Globus pallidus (tissue), 1 donor: ENCODE data around the gene CBFA2T2.
"Not testable (repeated sequence)": the region's sequence is repeated elsewhere in the genome, so short reads cannot be mapped to it uniquely, and the experiment has no call there.

Experiments
- DNase-seq: peaks from one replicate; pipeline ENCODE4 v3.0.0-alpha.2; 2015; ENCODE audit warnings: low spot score

The CBFA2T2 gene

DNA sequence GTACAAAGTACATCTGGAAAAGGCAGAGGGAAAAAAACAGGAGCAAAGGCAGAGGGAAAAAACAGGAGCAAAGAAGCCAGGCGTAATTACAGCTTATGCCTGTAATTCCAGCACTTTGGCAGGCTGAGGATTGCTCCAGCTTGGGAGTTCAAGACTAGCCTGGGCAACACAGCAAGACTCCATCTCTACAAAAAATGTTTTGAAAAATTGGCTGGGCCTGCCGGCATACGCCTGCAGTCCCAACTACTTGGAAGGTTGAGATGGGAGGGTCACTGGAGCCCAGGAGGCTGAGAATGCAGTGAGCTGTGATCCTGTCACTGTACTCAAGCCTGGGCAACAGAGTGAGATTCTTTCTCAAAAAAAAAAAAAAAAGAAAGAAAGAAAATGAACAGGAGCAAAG, 19.0 kb upstream of the CBFA2T2 start:
- DNase-seq: no peak

DNA sequence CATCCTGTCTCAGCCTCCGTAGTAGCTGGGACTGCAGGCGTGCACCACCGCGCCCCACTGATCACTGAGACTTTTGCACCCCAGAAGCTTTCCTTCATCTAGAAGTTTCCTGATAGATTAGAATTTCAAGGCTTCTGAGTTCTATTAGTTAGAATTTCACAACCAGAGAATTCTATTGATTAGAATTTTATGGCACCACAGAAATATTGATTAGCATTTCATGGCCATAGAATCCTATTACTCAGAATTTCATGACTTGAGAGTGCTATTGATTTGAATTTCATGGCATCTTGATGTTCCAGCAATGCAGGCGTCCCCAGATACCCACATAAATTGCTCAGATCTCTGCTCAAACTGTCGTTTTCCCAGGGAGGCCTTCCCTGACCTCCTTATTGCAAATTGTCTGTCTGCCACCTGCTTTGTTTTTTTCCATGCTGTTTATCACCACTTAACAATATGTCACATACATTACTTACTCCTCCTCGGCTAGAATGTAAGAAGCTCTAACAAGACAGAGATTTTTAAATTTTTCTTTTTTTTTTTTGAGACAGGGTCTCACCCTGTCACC, 16.9 kb upstream of the CBFA2T2 start:
- DNase-seq: no peak

DNA sequence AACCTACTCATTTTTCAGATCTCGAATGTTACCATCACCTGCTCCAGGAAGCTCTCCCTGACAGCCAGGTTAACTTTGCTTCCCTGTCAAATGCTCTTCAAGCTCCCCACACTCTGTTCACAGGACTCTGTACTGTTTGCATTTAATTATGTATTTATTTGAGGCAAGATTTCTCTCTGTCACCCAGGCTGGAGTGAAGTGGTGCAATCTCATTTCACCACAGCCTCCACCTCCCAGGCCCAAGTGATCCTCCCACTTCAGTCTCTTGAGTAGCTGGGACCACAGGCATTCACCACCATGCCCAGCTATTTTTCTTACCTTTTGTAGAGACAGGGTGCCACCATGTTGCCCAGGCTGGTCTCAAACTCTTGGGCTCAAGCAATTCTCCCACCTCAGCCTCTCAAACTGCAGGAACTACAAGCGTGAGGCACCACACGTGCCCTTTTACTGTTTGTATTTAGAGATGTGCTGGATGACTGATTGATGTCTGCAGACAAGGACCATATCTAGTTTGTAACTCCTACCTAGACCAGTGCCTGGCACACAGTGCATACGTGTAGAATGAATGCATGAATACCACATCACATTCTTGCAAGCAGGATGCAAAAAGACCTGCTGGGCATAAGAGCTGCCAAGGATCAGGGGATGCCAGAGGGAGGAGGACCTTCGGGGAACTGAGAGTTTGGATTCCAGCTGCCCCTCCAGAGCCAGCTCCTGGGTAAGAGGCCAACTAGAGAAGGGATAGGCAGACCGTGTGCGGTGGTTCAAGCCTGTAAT, 15.6 kb upstream of the CBFA2T2 start:
- no peak for DNase-seq

DNA sequence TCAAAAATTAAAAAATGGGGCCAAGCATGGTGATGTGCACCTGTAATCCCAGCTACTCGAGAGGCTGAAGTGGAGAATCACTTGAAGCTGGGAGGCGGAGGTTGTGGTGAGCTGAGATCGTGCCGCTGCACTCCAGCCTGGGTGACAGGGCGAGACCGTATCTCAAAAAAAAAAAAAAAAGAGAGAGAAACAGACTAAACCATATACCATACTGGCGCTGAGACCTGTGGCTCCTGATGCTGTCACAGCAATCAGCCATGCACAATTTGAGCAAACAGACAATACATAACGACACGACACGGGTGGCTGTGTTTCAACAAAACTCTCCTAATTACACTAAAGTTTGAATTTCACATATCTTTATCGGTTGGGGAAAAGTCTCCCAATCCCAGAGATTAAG, 14.9 kb upstream of the CBFA2T2 start:
- DNase-seq: no peak

DNA sequence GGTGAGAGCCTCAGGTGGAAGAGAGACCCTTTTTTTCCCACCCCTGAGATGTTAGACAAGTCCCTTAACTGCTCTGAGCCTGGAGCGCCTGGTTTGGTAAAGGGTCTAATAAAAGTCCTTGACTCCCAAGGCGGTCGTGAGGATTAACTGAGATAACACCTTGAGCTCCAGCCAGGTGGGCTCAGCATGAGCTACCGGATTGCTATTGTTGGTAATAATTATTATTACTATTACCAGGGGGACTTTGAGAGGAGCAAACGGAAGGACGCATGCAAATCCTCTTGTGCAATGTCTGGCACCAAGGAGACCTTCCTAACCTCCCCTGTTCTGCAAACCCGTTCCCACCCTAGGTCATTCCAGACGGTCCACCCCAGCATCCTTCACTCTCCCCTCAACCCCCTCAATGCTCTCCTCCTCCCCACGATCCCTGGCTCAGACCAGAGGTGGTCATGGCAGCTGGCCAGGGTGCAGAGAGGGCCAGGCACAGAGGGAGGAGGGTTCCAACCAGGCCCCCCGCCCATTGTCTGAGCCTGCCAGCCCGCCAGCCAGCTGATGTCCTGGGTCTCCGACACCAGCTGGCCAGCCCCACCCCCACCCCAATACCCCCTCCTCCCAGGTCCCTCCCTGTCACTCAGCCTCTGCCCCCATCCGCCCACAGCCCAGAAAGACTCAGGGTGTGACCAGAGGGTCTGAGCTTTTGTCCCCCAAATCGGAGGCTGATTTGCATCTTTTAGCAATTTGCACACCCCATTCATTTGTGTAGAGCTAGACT, 14.3 kb upstream of the CBFA2T2 start:
- DNase-seq: no peak

DNA sequence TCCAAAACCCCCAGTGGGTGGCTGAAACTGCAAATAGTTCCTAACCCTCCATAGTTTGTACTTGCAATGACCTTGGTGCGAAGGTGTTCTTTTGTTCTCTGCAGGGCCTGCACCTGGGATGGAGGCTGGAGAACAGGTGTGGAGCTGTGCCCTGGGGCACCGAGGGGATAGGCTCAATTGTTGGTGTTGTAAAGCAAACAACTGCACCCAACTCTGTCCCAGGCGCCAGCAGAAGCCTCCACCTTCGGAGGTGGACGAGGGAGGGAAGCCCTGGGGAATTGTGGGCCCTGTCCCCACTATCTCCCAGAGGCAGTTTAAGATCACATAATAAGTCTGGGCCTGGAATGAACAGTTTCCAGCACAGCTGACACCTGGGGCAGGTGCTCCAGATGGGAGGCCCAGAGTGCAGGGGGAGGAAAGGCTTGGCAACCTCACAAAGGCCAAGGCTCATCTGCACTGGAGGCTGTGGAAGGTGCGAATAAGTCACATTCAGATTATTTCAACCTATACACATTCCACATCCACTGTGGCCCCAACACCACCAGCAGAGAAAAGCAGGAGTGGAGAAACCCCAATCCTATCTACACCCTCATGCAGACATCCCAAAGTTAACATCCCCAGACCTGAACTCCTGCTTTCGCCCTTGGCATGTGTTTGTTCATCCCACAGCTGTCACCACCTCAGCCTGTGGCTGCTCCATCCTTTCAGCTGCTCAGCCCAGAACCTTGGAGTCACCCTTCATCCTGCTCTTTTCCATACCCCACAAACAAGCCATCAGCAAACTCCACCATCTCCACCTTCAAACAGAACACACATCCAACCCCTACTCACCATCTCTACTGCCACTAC, 12.3 kb upstream of the CBFA2T2 start:
- DNase-seq: no peak

DNA sequence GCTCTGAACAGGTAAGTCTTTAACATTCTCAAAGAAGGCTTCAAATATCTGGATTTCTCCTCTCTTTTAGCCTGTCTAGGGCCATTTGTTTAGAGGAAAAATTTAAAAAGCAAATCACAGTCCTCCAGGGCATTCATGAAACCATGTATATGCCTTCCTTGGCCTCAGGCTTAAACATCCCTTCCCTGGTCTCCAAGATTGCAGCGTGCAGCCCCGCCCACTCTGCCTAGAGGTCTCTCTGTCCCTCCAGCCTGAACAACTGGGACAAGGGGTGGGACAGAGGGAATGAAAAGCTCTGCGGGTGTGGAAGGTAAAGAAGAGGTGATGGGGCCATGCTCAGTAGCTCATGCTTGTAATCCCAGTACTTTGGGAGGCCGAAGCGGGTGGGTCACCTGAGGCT, 9.8 kb upstream of the CBFA2T2 start:
- no peak for DNase-seq

DNA sequence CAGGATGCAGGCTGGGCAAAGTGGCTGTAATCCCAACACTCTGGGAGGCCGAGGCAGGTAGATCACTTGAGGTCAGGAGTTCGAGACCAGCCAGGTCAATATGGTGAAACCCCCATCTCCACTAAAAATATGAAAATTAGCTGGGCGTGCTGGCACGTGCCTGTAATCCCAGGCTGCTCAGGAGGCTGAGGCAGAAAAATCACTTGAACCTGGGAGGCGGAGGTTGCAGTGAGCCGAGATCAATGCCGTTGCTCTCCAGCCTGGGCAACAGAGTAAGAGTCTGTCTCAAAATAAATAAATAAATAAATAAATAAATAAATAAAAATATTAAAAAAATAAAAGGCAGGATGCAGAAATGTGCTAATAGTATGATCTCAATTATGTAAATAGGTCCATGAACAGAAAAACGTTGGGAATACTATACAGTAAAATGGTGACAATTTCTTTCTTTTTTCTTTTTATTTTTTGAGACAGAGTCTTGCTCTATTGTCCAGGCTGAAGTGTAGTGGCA, 8.4 kb upstream of the CBFA2T2 start:
- DNase-seq: no peak

DNA sequence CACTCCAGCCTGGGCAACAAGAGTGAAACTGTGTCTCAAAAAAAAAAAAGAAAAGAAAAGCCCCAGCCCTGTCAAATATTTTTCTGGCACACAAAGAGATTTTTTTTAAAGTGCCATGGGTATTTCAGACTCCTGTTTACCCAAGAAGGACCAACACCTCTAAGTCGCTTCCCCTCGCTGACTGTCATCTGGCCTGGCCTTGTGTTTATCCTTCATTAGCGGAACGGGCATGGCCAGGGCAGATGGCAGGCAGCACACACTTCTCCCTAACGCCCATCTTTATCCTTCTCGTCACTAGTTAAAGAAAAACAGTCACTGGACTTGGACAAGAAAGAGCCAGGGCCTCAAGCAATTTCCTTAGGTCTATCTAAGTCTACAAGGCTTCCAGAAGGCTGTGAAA, 7.3 kb upstream of the CBFA2T2 start:
- DNase-seq: no peak

DNA sequence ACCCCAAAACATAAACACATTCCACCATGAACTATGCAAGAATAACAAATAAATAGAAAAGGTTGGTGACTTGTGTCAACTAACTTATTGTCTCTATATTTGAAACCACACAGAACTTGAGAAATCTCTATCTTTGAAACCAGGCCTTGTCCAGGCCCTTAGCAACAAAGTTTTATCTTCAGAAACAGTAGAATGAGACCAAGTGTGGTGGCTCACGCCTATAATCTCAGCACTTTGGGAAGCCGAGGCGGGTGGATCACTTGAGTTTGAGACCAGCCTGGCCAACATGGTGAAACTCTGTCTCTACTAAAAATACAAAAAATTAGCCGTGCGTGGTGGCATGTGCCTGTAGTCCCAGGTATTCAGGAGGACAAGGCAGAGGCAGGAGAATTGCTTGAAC, 6.7 kb upstream of the CBFA2T2 start:
- not testable (repeated sequence) for DNase-seq

DNA sequence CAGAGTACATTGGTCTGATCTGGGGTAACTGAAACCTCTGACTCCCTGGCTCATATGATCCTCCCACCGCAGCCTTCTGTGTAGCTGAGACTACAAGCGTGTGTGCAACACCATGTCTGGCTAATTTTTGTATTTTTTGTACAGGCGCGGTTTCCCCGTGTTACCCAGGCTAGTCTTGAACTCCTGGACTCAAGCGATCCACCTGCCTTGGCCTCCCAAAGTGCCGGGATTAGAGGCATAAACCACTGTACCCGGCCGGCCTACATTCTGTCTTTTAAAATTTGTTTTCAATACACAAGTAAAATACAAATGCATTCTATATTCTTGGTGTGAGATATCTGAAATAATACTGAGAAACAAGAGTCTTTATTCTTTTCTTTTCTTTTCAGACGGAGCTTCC, 1.7 kb upstream of the CBFA2T2 start:
- no peak for DNase-seq

DNA sequence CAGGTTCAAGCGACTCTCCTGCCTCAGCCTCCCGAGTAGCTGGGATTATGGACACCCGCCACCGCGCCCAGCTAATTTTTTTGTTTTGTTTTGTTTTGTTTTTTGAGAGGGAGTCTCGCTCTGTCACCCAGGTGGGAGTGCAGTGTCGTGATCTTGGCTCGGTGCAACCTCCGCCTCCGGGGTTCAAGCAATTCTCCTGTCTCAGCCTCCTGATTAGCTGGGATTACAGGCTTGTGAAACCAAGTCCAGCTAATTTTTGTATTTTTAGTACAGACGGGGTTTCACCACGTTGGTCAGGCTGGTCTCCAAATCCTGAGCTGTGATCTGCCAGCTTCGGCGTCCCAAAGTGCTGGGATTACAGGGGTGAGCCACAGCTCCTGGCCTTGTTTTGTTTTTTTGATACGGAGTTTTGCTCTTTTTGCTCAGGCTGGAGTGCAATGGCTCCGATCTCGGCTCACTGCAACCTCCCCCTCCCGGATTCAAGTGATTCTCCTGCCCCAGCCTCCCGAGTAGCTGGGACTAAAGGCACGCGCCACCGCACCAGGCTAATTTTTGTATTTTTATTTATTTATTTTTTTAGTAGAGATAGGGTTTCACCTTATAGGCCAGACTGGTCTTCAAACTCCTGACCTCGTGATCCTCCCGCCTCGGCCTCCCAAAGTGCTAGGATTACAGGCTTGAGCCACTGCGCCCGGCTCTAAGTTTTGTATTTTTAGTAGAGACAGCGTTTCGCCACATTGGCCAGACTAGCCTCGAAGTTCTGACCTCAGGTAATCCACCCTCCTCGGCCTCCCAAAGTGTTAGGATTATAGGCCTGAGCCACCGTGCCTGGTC, 1.0 kb upstream of the CBFA2T2 start:
- not testable (repeated sequence) for DNase-seq

DNA sequence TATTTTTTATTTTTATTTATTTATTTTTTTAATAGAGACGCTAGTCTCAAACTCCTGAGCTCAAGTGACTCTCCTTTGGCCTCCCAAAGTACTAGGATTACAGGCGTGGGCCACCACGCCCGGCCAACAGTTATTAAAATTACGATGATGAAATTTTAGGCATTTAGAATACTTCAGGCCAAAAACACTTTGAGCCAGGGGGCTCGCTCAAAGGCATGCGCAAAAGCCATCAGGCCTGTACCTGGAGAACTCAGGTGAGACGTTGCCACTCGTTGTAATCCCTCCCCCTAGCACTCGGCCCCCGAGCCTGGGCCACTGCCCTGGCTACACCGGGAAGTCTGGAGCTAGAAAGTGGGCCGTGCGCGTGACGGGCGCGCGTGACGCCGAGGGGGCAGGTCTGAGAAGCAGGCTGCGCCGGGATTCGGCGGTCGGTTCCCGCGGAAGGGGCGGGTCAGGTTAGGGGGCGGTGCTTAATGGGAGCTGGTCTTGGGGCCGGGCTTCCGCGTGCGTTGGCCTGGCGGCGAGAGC, 337 bp upstream of the CBFA2T2 start:
- peak; percentile 98 for DNase-seq

DNA sequence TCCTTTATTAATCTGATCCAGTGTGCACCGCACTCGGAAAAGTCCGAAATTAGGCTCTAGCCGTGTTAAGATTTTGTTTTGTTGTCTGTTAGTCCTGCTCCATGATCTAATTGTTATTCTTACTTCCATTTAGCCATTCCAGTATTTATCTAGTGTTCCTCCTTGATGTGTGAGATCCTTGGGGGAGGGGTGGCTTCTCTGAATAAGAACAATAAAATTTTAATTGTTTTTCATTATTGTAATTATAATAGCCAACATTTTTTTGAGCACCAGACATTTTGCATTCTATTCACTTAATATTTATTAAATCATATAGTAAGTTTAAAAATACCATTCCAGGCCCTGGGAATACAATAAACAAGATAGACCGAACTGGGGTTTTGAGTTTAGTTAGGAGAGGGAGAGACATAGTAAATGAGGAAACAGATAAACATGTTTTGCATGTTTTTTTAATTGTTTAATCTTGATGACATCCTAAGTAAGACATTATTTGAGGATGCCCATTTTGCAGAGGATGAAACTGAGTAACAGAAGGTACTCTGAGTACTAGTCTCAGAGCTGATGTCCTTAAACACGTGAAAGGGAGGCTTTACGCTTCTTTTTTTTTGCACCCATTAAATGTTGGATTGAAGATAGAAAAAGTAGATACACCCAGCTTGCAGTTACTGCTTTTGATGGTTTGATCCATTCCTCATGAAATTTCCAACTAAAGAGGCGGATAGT, 1.2 kb downstream of the CBFA2T2 start:
- no peak for DNase-seq

DNA sequence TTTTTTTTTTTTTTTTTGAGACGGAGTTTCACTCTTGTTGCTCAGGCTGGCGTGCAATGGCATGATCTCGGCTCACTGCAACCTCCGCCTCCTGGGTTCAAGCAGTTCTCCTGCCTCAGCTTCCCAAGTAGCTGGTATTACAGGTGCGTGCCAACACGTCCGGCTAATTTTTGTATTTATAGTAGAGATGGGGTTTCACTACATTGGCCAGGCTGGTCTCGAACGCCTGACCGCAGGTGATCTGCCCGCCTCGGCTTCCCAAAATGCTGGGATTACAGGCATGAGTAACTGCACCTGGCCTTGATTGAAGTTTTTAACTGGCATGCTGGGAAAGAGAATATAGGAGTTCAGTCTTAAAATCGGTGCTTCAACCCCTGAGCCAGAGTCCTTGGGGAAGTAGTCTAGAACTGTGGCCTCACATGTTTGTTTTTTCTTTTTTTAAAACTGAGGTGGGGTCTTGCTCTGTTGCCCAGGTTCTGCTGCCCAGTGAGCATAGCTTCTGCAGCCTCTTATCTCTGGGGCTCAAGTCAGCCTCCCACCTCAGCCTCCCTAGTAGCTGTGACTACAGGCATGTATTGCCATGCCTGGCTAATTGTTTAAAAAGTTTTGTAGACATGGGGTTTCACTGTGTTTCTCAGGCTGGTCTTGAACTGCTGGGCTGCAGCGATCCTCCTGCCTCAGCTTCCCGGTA, 3.3 kb downstream of the CBFA2T2 start:
- DNase-seq: no peak

DNA sequence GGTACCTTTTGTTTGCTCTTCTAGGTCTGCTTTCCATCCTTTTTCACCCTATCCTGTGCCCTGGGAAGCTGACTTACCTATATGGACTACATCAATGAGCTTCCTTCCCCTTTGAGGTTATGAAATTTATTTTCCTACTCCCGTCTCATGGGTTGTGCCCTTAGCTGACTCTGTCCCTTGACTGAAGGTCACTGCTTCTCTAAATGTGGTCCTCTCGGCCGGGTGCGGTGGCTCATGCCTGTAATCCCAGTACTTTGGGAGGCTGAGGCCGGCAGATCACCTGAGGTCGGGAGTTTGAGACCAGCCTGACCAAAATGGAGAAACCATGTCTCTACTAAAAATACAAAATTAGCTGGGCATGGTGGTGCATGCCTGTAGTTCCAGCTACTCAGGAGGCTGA, 6.9 kb downstream of the CBFA2T2 start:
- DNase-seq: not testable (repeated sequence)

DNA sequence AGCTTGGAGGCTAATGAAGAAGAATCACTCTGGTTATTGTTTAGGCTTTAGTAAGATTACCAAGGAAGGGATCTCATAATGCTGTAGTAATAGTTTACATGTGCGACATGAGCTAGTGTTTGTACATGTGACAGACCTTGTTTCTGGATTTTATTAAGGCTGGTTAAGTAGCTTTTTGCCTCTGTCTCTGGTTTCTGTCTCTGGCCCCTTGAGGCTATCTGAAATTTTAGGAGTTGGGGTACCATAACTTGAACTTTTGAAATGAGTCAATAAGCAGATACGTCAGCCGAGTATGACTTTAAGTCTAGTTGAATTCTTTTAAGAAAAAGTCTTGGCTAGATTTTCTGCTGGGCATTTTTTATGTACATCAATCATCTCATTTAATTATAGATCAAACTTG, 9.5 kb downstream of the CBFA2T2 start:
- DNase-seq: no peak

DNA sequence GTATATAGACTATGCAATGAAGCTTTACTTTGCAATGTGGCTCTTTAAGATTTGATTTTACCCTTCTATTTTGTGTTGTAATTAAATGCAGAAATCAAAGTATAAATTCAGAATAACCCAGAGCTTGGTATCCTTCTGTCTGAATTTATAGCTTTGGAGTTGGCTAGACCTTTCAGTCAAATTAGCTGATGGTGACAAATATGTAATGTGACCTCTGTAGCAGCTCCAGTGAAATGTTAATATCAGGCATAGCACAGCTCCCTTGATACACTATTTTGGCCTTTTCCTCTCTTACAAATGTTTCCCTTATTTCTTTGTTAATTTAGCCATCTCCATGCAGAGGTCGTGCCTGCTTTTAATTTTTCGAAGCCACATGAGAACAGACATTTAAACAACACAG, 11.1 kb downstream of the CBFA2T2 start:
- DNase-seq: no peak

DNA sequence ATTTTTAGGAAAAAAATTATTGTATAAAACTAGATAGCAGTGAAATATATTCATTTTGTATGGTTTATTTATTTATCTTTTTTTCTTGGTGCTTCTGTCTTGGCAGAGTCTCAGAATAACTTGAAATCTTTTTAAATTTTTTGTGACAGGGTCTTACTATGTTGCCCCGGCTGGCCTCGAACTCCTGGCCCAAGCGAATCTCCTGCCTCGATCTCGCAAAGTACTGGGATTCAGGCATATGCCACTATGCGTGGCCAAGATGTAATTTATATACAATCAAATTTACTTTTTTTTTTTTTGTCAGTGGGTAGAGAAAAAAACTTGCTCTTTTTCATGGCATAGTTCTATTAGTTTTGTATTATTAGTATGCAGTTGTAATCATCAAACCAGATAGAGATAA, 13.7 kb downstream of the CBFA2T2 start:
- DNase-seq: no peak

DNA sequence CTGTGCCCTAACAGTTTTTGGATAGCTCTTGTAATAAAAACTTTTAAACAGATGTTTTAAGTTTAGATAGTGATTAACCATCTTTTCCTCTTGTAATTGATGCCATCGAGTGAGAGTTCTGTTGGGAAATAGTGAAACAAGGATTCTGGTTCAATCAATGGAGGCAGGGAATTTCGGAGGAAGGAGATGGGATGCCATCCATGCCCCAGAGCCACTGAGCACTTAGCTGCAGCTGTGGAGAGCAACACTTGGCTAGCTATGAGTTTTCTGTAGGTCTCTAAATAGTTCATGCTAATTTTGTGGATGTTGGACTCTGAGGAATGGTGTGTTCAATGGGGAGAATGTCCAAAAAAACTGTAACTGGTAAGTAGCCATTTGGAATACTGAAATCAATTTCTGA, 16.7 kb downstream of the CBFA2T2 start:
- no peak for DNase-seq
